ENCODE results near the gene MICAL1.

DNA sequence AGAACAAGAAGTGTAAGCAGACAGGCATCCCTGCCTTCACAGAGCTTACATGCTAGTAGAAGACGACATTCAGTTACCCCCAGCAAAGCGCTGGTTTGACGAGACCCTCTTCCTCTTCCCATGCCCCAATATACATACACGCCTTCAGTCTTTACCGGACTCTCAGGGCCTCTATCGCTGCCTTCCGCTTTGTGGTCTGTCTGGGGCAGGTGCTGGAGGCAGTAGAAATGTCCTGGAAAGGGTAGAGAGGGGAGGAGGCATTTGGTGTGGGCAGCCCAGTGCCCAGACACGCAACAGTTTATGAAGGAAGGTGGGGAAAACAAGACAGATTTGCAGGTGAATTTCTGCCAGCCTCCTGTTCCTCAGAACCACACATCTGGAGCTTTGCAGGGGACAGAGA lies 9.0 kb downstream of the MICAL1 start:
- TF ChIP-seq, protein P1, sequence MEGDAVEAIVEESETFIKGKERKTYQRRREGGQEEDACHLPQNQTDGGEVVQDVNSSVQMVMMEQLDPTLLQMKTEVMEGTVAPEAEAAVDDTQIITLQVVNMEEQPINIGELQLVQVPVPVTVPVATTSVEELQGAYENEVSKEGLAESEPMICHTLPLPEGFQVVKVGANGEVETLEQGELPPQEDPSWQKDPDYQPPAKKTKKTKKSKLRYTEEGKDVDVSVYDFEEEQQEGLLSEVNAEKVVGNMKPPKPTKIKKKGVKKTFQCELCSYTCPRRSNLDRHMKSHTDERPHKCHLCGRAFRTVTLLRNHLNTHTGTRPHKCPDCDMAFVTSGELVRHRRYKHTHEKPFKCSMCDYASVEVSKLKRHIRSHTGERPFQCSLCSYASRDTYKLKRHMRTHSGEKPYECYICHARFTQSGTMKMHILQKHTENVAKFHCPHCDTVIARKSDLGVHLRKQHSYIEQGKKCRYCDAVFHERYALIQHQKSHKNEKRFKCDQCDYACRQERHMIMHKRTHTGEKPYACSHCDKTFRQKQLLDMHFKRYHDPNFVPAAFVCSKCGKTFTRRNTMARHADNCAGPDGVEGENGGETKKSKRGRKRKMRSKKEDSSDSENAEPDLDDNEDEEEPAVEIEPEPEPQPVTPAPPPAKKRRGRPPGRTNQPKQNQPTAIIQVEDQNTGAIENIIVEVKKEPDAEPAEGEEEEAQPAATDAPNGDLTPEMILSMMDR (IDR thresholded peaks at IDR 0.05; ENCODE audit: low read depth, low read length), result no peak
- no peak for TF ChIP-seq POLR2A (IDR thresholded peaks at IDR 0.05; ENCODE audit: extremely low read depth, insufficient read length)
- TF ChIP-seq, protein P2, sequence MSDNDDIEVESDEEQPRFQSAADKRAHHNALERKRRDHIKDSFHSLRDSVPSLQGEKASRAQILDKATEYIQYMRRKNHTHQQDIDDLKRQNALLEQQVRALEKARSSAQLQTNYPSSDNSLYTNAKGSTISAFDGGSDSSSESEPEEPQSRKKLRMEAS (IDR thresholded peaks at IDR 0.05; ENCODE audit: low read depth, low read length), result no peak
